Activated CD8-positive, alpha-beta T cell treated with anti-CD3 and anti-CD28 coated beads for 36 hours (primary cell): ENCODE measurements around the gene PTPRN2. TPM values are rescaled to one million over a fixed set of nuclear protein-coding genes. Genes with fewer than 3 reads are reported as not detected.
A peak's percentile ranks its signal among the peaks of the same experiment; 100 is the strongest.

Experiments
- ATAC-seq: fragments of 200-7000 bp; cut with Tn5 transposase; one replicate; pipeline ENCODE4 v1.10.0; 2021; ENCODE audit warnings: mild to moderate bottlenecking, moderate library complexity
- CTCF ChIA-PET: fragments of 350-600 bp; sonication (Branson Sonifier 250); formaldehyde crosslinking; loops from one replicate; lab custom pipeline; 2021; ENCODE audit warnings: antibody characterized with exemption; lab: Charles Lee
- POLR2A ChIA-PET: fragments of 350-600 bp; sonication (Branson Sonifier 250); formaldehyde crosslinking; loops from one replicate; lab custom pipeline; 2021; ENCODE audit warnings: antibody characterized with exemption; lab: Charles Lee
- DNase-seq: peaks from one replicate; pipeline ENCODE4 v3.0.0-alpha.2; 2020
- H3K27ac Mint-ChIP-seq: one replicate; pipeline ENCODE4 v1.8.0; 2021; ENCODE audit warnings: mild to moderate bottlenecking, mixed read lengths
- H3K27me3 Mint-ChIP-seq: one replicate; pipeline ENCODE4 v1.8.0; 2021; ENCODE audit warnings: mixed read lengths
- H3K36me3 Mint-ChIP-seq: one replicate; pipeline ENCODE4 v1.8.0; 2021; ENCODE audit warnings: low read depth, mixed read lengths
- H3K4me1 Mint-ChIP-seq: one replicate; pipeline ENCODE4 v1.8.0; 2021; ENCODE audit warnings: low read depth, mixed read lengths
- H3K4me3 Mint-ChIP-seq: one replicate; pipeline ENCODE4 v1.8.0; 2021; ENCODE audit warnings: mild to moderate bottlenecking, moderate library complexity, mixed read lengths
- H3K9me3 Mint-ChIP-seq: one replicate; pipeline ENCODE4 v1.8.0; 2021; ENCODE audit warnings: mixed read lengths
- intact Hi-C: fragments of 100-400 bp; cut with micrococcal nuclease; formaldehyde crosslinking; loops from one replicate; pipeline ENCODE4 v1.10.0; 2022
- total RNA-seq, 2 experiments: library from RNA; stranded (reverse); gene quantifications; one replicate each; pipeline ENCODE4 v1.2.3, GENCODE V29; 2021
- TF ChIP-seq, protein P1 (sequence below): fragments of 200-600 bp; IDR thresholded peaks from one replicate; pipeline ENCODE4 v1.8.0; 2022; ENCODE audit warnings: antibody characterized with exemption, mild to moderate bottlenecking

The PTPRN2 gene
- total RNA-seq, 2 experiments from 2014 or later, result 0.49 to 0.65 TPM

DNA sequence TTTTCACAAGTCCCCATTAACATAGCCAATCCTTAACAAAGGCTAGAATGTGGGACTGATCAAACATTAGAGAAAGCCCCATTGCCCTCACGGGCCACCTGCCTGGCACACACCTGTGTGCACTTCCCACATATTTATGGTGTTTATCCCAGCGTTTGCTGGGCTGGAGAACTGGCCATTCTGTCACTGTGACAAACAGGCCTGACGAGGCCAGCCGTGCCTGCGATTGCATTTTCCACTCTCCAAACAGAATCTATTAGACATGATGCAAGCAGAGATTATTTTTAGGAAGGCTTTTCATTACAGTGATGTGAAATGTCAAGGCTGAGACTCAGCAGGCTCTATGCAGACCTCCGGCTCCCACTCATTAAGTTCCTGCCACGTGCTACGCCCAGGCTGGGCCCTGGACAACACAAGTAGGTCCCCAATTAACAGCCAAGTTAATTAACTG is 20.4 kb downstream of the PTPRN2 start:
- TF ChIP-seq, protein P1, sequence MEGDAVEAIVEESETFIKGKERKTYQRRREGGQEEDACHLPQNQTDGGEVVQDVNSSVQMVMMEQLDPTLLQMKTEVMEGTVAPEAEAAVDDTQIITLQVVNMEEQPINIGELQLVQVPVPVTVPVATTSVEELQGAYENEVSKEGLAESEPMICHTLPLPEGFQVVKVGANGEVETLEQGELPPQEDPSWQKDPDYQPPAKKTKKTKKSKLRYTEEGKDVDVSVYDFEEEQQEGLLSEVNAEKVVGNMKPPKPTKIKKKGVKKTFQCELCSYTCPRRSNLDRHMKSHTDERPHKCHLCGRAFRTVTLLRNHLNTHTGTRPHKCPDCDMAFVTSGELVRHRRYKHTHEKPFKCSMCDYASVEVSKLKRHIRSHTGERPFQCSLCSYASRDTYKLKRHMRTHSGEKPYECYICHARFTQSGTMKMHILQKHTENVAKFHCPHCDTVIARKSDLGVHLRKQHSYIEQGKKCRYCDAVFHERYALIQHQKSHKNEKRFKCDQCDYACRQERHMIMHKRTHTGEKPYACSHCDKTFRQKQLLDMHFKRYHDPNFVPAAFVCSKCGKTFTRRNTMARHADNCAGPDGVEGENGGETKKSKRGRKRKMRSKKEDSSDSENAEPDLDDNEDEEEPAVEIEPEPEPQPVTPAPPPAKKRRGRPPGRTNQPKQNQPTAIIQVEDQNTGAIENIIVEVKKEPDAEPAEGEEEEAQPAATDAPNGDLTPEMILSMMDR, result no peak
- POLR2A ChIA-PET, result interaction anchor here (0.9 to 1.1 kb wide), 2 partner anchors 27 to 300 kb away, joined by 3 read pairs; no protein-coding TSS in a partner anchor
- ATAC-seq (no peak), DNase-seq (no peak)
- no peaks in the 10 kb centered on the region for H3K36me3 Mint-ChIP-seq
- intact Hi-C loops, result no loop called here
- H3K4me3 Mint-ChIP-seq, result no peak overlapping the region
- H3K27ac Mint-ChIP-seq, result no peak overlapping the region
- CTCF ChIA-PET, result no interaction called here
- peaks cover 2% of the 10 kb centered on the region for H3K4me1 Mint-ChIP-seq
- H3K27me3 Mint-ChIP-seq, result peaks cover 22% of the 10 kb centered on the region
- H3K9me3 Mint-ChIP-seq, result no peaks in the 10 kb centered on the region

DNA sequence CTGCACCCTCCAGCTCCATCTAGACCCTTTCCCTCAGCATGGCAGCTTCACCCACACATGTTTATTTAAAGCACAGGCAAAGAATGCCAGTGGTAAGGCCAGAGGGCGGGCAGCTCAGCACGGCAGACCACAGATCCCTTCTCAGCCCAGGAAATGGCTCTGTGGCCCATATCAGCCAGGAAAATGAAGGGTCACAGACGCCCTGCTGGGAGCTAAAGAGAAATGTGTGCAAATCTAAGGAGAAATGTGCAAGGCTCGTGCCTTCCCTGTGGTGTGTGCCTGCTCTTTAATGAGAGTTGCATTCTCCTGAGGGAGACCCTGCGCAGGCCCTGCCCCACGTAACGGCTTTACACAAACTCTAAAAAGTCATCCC is 23.0 kb downstream of the PTPRN2 start:
- intact Hi-C loops, result no loop called here
- POLR2A ChIA-PET, result no interaction called here

DNA sequence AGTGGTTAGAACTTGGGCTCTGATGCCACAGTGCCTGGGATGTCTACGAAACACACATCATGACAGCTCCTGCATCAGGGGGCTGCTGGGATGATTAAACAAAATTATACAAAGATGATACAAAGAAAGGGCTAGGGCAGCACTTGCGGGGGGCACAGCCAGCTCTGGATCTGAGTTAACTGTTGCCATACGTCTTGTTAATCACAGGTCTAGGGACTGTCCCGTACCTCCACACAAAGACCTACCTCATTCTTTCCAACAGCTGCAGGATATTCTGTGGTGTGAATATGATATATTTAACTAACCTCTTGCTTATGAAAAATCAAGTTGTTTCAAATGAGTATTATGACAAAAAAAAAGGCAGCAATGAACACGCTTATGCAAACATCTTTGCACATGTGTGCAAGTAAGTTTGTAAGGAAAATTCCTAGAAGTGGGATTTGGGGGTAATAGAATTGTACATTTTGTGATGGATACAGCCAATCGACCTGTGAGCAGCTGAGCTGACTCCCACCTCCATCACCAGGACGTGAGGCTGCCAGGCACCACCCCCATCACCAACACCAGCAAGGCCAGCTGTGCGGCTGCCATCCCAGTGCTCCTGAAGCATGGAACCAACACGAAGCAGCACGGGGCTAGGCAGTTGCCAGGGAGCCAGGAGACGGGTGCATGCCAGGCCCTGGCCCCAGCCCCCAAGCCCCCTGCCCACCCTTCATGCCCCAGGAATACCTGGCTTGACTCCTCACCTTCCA is 23.5 kb downstream of the PTPRN2 start:
- CTCF ChIA-PET, result interaction anchor here (1.1 kb wide), 1 partner anchor 31 kb away, joined by 3 read pairs; no protein-coding TSS in a partner anchor
- intact Hi-C loops, result no loop called here
- peak; percentile 45 for ATAC-seq
- H3K4me3 Mint-ChIP-seq, result no peak overlapping the region
- POLR2A ChIA-PET, result no interaction called here
- H3K4me1 Mint-ChIP-seq, result peaks cover 2% of the 10 kb centered on the region
- H3K9me3 Mint-ChIP-seq, result no peaks in the 10 kb centered on the region
- peaks cover 17% of the 10 kb centered on the region for H3K27me3 Mint-ChIP-seq
- TF ChIP-seq, protein P1, result no peak
- H3K27ac Mint-ChIP-seq, result no peak overlapping the region
- DNase-seq, result peak; percentile 12
- no peaks in the 10 kb centered on the region for H3K36me3 Mint-ChIP-seq

More for the DNA sequence above, 23.0 kb downstream of the PTPRN2 start:
- H3K9me3 Mint-ChIP-seq, result no peaks in the 10 kb centered on the region
- no peak for ATAC-seq
- peaks cover 2% of the 10 kb centered on the region for H3K4me1 Mint-ChIP-seq
- H3K27ac Mint-ChIP-seq, result no peak overlapping the region
- H3K36me3 Mint-ChIP-seq, result no peaks in the 10 kb centered on the region
- TF ChIP-seq, protein P1, result no peak
- H3K27me3 Mint-ChIP-seq, result peaks cover 18% of the 10 kb centered on the region
- no peak for DNase-seq
- H3K4me3 Mint-ChIP-seq, result no peak overlapping the region
- CTCF ChIA-PET, result no interaction called here

DNA sequence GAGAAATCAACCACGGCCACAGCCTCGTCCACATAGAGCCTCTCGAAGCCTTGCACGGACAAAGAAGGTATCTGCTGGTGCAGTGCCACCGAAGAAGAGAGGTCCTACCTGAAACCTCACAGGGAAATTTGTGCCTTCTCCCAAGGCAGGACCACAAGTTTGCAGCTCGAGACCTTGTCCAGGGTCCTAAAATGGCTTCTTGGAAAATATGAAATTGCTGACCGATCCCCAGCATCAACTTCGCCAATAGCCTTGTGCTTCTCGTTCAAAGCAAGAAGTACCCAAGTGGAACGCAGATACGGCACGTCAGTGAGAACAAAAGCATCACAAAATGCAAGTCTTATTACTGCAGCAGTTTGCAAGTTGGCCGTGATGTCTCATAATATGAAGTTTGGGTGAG is 24.6 kb downstream of the PTPRN2 start:
- H3K27ac Mint-ChIP-seq, result no peak overlapping the region
- DNase-seq (no peak), ATAC-seq (no peak)
- peaks cover 12% of the 10 kb centered on the region for H3K27me3 Mint-ChIP-seq
- no peak overlapping the region for H3K4me3 Mint-ChIP-seq
- no peaks in the 10 kb centered on the region for H3K36me3 Mint-ChIP-seq
- TF ChIP-seq, protein P1, result no peak
- POLR2A ChIA-PET, result no interaction called here
- no peaks in the 10 kb centered on the region for H3K9me3 Mint-ChIP-seq
- H3K4me1 Mint-ChIP-seq, result peaks cover 2% of the 10 kb centered on the region
- CTCF ChIA-PET, result interaction anchor here (1.1 kb wide), 1 partner anchor 30 kb away, joined by 3 read pairs; no protein-coding TSS in a partner anchor
- intact Hi-C loops, result no loop called here

DNA sequence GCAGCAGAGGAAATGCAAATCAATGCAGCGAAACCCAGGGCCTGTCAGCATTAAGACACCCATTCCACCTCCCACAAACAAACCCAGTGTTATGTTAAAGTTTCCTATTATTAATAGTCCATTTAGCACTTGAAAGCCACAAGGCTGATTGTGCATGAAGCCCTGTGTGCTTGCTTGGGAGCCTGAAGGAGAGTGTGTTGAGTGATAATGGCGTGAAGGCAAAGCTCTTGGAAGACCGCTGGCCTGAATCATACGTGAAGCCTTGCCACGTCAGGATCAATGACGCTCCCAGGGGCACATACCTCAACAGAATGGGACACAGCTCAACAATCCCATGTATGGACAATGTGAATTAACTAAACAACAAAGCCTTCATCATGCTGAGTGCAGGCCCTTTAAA is 25.1 kb downstream of the PTPRN2 start:
- Mint-ChIP-seq H3K4me3 (no peak overlapping the region), H3K27ac (no peak overlapping the region), H3K4me1 (peaks cover 2% of the 10 kb centered on the region), H3K27me3 (peaks cover 12% of the 10 kb centered on the region), H3K9me3 (no peaks in the 10 kb centered on the region), H3K36me3 (no peaks in the 10 kb centered on the region)
- ATAC-seq (no peak), DNase-seq (no peak)
- POLR2A ChIA-PET, result no interaction called here
- intact Hi-C loops, result no loop called here
- TF ChIP-seq, protein P1, result no peak
- CTCF ChIA-PET, result no interaction called here
